ENCODE results near the gene RTKN. TPM values are rescaled to one million over a fixed set of nuclear protein-coding genes. Genes with fewer than 3 reads are reported as not detected.
A peak's percentile ranks its signal among the peaks of the same experiment; 100 is the strongest.

Gene RTKN
- total and polyA plus RNA-seq, 9 of the 15 experiments (the other 6 are each of a cell fraction or from before 2014, with no cell fraction given) = 0.14 to 6.9 (median 3.6) TPM

DNA sequence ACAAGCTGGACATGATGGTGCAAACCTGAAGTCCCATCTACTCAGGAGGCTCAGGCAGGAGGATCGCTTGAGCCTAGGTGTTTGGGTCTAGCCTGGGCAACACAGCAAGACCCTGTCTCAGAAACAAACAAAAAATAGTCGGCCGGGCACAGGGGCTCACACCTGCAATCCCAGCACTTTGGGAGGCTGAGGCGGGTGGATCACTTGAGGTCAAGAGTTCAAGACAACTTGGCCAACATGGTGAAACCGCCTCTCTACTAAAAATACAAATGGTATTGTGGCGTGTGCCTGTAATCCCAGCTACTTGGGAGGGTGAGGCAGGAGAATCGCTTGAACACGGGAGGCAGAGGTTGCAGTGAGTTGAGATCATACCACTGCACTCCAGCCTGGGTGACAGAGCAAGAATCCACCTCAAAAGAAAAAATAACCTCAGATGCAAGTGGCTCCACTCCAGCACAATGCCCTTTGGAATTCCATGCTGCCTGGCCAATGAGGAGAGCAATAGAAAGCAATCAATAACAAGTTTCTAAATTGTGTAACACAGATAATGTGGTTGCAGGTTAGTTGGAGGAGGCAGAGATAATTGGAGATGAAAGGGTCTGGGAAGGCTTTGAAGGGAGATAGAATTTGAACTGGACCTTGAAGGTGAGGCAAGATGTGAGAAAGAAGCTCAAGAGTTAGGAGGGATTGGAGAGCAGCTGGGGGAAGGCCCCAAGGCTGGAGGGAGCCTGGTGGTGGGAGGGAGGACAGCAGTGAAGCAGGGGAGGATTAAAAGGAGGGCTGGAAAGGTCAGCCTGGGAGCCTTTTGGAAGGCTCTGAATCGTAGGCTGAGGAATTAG, 47.1 kb upstream of the RTKN start:
- ATAC-seq = peak; percentile 71

More for the DNA sequence above, 47.1 kb upstream of the RTKN start:
- no peaks in the 10 kb centered on the region for H3K9me1 ChIP-seq (ENCODE audit: control insufficient read depth, insufficient read depth, low read length)
- 73% methylated on average over 9 of the region's 9 CpGs for WGBS (ENCODE audit: insufficient coverage, low coverage, missing lambda C conversion rate)
- ChIA-PET CTCF (ENCODE audit: low intra/inter-chr PET ratio) (no interaction called here), POLR2A (interaction anchor here (1.2 to 2.4 kb wide), 3 partner anchors 8 to 15 kb away, joined by 5 to 13 read pairs (median 6); no protein-coding TSS in a partner anchor)
- H3K27me3 ChIP-seq (ENCODE audit: control insufficient read depth in 2 of 2, insufficient read depth in 2 of 2, low read length in 2 of 2) = no peaks in the 10 kb centered on the region
- no peak for TF ChIP-seq ELF2 (CRISPR knock-in tag; IDR thresholded peaks at IDR 0.05)
- TF ChIP-seq COPS2 (conservative IDR thresholded peaks at IDR 0.05) = no peak
- TF ChIP-seq, protein P1, sequence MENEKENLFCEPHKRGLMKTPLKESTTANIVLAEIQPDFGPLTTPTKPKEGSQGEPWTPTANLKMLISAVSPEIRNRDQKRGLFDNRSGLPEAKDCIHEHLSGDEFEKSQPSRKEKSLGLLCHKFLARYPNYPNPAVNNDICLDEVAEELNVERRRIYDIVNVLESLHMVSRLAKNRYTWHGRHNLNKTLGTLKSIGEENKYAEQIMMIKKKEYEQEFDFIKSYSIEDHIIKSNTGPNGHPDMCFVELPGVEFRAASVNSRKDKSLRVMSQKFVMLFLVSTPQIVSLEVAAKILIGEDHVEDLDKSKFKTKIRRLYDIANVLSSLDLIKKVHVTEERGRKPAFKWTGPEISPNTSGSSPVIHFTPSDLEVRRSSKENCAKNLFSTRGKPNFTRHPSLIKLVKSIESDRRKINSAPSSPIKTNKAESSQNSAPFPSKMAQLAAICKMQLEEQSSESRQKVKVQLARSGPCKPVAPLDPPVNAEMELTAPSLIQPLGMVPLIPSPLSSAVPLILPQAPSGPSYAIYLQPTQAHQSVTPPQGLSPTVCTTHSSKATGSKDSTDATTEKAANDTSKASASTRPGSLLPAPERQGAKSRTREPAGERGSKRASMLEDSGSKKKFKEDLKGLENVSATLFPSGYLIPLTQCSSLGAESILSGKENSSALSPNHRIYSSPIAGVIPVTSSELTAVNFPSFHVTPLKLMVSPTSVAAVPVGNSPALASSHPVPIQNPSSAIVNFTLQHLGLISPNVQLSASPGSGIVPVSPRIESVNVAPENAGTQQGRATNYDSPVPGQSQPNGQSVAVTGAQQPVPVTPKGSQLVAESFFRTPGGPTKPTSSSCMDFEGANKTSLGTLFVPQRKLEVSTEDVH (IDR thresholded peaks at IDR 0.05; ENCODE audit: low read depth, partially characterized antibody) = no peak
- H2AFZ ChIP-seq (ENCODE audit: low read depth, low read length) = no peak overlapping the region
- no peak for DNase-seq (ENCODE audit: extremely low read depth in 1 of 4, low spot score in 3 of 4)
- H3K9me3 ChIP-seq (replicated peaks; ENCODE audit: control insufficient read depth, insufficient read depth, low read depth, low read length) = no peaks in the 10 kb centered on the region
- no peak overlapping the region; the same call in 2 of the 3 replicates for H3K27ac ChIP-seq (ENCODE audit: extremely low read depth, low read depth, low read length)
- H3K4me3 ChIP-seq = no peak overlapping the region
- no peaks in the 10 kb centered on the region for H4K20me1 ChIP-seq (replicated peaks; ENCODE audit: control insufficient read depth, insufficient read depth, low read length)
- peaks cover 57% of the 10 kb centered on the region; the same call in 2 of the 3 replicates for H3K36me3 ChIP-seq (ENCODE audit: control insufficient read depth, insufficient read depth, low read length)
- BruUV-seq (replicated peaks) = no TSS peak
- intact Hi-C loops (cut with micrococcal nuclease) (no loop called here), in situ Hi-C loops (cut with MboI) (loop anchor here (5.0 kb wide), 1 partner anchor 83 kb away; no protein-coding TSS in a partner anchor)
- peaks cover 4 to 8% of the 10 kb centered on the region in 2 experiments; a peak in 4 of 5 replicates for H3K4me1 ChIP-seq (replicated peaks in 1 of 2; ENCODE audit: control insufficient read depth in 2 of 2, insufficient read depth in 2 of 2, low read length in 2 of 2)
- no peak for FAIRE-seq
- H3K79me2 ChIP-seq (ENCODE audit: control insufficient read depth, insufficient read depth, low read length) = 0 out of 3 replicates have a peak, but pooled peaks cover 3% of the 10 kb centered on the region
- no peak overlapping the region for H3K4me2 ChIP-seq (ENCODE audit: insufficient read depth, low read length)
- peak overlapping the region in 1 of 2 experiments; percentile 52; a peak in 1 of 4 replicates for H3K9ac ChIP-seq (ENCODE audit: insufficient read depth in 1 of 2, low read depth in 2 of 2, low read length in 2 of 2)

All from K562 (cell line).